ENCODE results near the gene GRIN3B. TPM values are rescaled to one million over a fixed set of nuclear protein-coding genes. Genes with fewer than 3 reads are reported as not detected.
A peak's percentile ranks its signal among the peaks of the same experiment; 100 is the strongest.

GRIN3B gene
- total and polyA plus RNA-seq, 2 donors = under 0.01 to 0.09 TPM

- WGBS = 72% methylated on average over 11 of the region's 11 CpGs
- DNase-seq (ENCODE audit: low read depth in 6 of 9, low spot score in 9 of 9) = peak in 1 of 9 donors; percentile 61
- H3K4me3 ChIP-seq (ENCODE audit: low read length in 2 of 2) = no peak overlapping the region
- H3K4me1 ChIP-seq (ENCODE audit: control insufficient read depth in 2 of 2, insufficient read depth in 2 of 2, low read length in 2 of 2) = no peaks in the 10 kb centered on the region
- no peaks in the 10 kb centered on the region for H3K27me3 ChIP-seq (ENCODE audit: control insufficient read depth in 2 of 2, insufficient read depth in 1 of 2, low read length in 1 of 2)
- no peak overlapping the region for H3K27ac ChIP-seq (ENCODE audit: low read depth in 1 of 2, low read length in 1 of 2)
- peaks cover 0 to 26% of the 10 kb centered on the region in 2 donors for H3K9me3 ChIP-seq (ENCODE audit: control insufficient read depth in 2 of 2, insufficient read depth in 1 of 2, low read length in 1 of 2)
- peaks cover 32 to 43% of the 10 kb centered on the region in 2 donors for H3K36me3 ChIP-seq (ENCODE audit: control insufficient read depth in 2 of 2, insufficient read depth in 2 of 2, low read length in 1 of 2)
Observed at GRCh38 chr19:1049800-1050199, 49.6 kb downstream of the GRIN3B start.

GRCh38 chr19:1050989-1051788, 51.0 kb downstream of the GRIN3B start:
- DNase-seq (ENCODE audit: low read depth in 6 of 9, low spot score in 9 of 9) = no peak
- H3K36me3 ChIP-seq (ENCODE audit: control insufficient read depth in 2 of 2, insufficient read depth in 2 of 2, low read length in 1 of 2) = peaks cover 38 to 49% of the 10 kb centered on the region in 2 donors
- H3K9me3 ChIP-seq (ENCODE audit: control insufficient read depth in 2 of 2, insufficient read depth in 1 of 2, low read length in 1 of 2) = peaks cover 5 to 31% of the 10 kb centered on the region in 2 donors

GRCh38 chr19:1051791-1052190, 51.6 kb downstream of the GRIN3B start:
- Histone ChIP-seq H3K4me3 (ENCODE audit: low read length in 2 of 2) (no peak overlapping the region), H3K36me3 (ENCODE audit: control insufficient read depth in 2 of 2, insufficient read depth in 2 of 2, low read length in 1 of 2) (peaks cover 41 to 49% of the 10 kb centered on the region in 2 donors), H3K27ac (ENCODE audit: low read depth in 1 of 2, low read length in 1 of 2) (no peak overlapping the region), H3K9me3 (ENCODE audit: control insufficient read depth in 2 of 2, insufficient read depth in 1 of 2, low read length in 1 of 2) (peaks cover 10 to 36% of the 10 kb centered on the region in 2 donors), H3K4me1 (ENCODE audit: control insufficient read depth in 2 of 2, insufficient read depth in 2 of 2, low read length in 2 of 2) (no peaks in the 10 kb centered on the region), H3K27me3 (ENCODE audit: control insufficient read depth in 2 of 2, insufficient read depth in 1 of 2, low read length in 1 of 2) (no peaks in the 10 kb centered on the region)
- 95% methylated on average over 17 of the region's 17 CpGs for WGBS
- DNase-seq (ENCODE audit: low read depth in 6 of 9, low spot score in 9 of 9) = no peak

More at GRCh38 chr19:1050989-1051788, 51.0 kb downstream of the GRIN3B start:
- Histone ChIP-seq H3K4me1 (ENCODE audit: control insufficient read depth in 2 of 2, insufficient read depth in 2 of 2, low read length in 2 of 2) (no peaks in the 10 kb centered on the region), H3K27me3 (ENCODE audit: control insufficient read depth in 2 of 2, insufficient read depth in 1 of 2, low read length in 1 of 2) (no peaks in the 10 kb centered on the region), H3K27ac (ENCODE audit: low read depth in 1 of 2, low read length in 1 of 2) (no peak overlapping the region), H3K4me3 (ENCODE audit: low read length in 2 of 2) (no peak overlapping the region)
- 96% methylated on average over 31 of the region's 31 CpGs for WGBS

GRCh38 chr19:1052349-1052975, 52.2 kb downstream of the GRIN3B start:
- Histone ChIP-seq H3K36me3 (ENCODE audit: control insufficient read depth in 2 of 2, insufficient read depth in 2 of 2, low read length in 1 of 2) (peaks cover 44 to 49% of the 10 kb centered on the region in 2 donors), H3K27me3 (ENCODE audit: control insufficient read depth in 2 of 2, insufficient read depth in 1 of 2, low read length in 1 of 2) (no peaks in the 10 kb centered on the region), H3K9me3 (ENCODE audit: control insufficient read depth in 2 of 2, insufficient read depth in 1 of 2, low read length in 1 of 2) (peaks cover 16 to 43% of the 10 kb centered on the region in 2 donors), H3K4me3 (ENCODE audit: low read length in 2 of 2) (no peak overlapping the region), H3K27ac (ENCODE audit: low read depth in 1 of 2, low read length in 1 of 2) (no peak overlapping the region), H3K4me1 (ENCODE audit: control insufficient read depth in 2 of 2, insufficient read depth in 2 of 2, low read length in 2 of 2) (no peaks in the 10 kb centered on the region)
- 86% methylated on average over 5 of the region's 5 CpGs for WGBS
- DNase-seq (ENCODE audit: low read depth in 6 of 9, low spot score in 9 of 9) = no peak

GRCh38 chr19:1053176-1054101, 53.2 kb downstream of the GRIN3B start:
- 98% methylated on average over 31 of the region's 31 CpGs for WGBS
- no peaks in the 10 kb centered on the region for H3K27me3 ChIP-seq (ENCODE audit: control insufficient read depth in 2 of 2, insufficient read depth in 1 of 2, low read length in 1 of 2)
- peaks cover 20 to 53% of the 10 kb centered on the region in 2 donors for H3K9me3 ChIP-seq (ENCODE audit: control insufficient read depth in 2 of 2, insufficient read depth in 1 of 2, low read length in 1 of 2)
- H3K27ac ChIP-seq (ENCODE audit: low read depth in 1 of 2, low read length in 1 of 2) = no peak overlapping the region
- H3K4me3 ChIP-seq (ENCODE audit: low read length in 2 of 2) = no peak overlapping the region
- no peak for DNase-seq (ENCODE audit: low read depth in 6 of 9, low spot score in 9 of 9)
- no peaks in the 10 kb centered on the region for H3K4me1 ChIP-seq (ENCODE audit: control insufficient read depth in 2 of 2, insufficient read depth in 2 of 2, low read length in 2 of 2)
- peaks cover 48 to 51% of the 10 kb centered on the region in 2 donors for H3K36me3 ChIP-seq (ENCODE audit: control insufficient read depth in 2 of 2, insufficient read depth in 2 of 2, low read length in 1 of 2)

GRCh38 chr19:1054102-1055027, 54.1 kb downstream of the GRIN3B start:
- 97% methylated on average over 28 of the region's 28 CpGs for WGBS
- DNase-seq (ENCODE audit: low read depth in 6 of 9, low spot score in 9 of 9) = no peak
- Histone ChIP-seq H3K4me1 (ENCODE audit: control insufficient read depth in 2 of 2, insufficient read depth in 2 of 2, low read length in 2 of 2) (no peaks in the 10 kb centered on the region), H3K9me3 (ENCODE audit: control insufficient read depth in 2 of 2, insufficient read depth in 1 of 2, low read length in 1 of 2) (peaks cover 25 to 59% of the 10 kb centered on the region in 2 donors), H3K27me3 (ENCODE audit: control insufficient read depth in 2 of 2, insufficient read depth in 1 of 2, low read length in 1 of 2) (no peaks in the 10 kb centered on the region), H3K4me3 (ENCODE audit: low read length in 2 of 2) (no peak overlapping the region), H3K27ac (ENCODE audit: low read depth in 1 of 2, low read length in 1 of 2) (no peak overlapping the region), H3K36me3 (ENCODE audit: control insufficient read depth in 2 of 2, insufficient read depth in 2 of 2, low read length in 1 of 2) (peaks cover 54 to 57% of the 10 kb centered on the region in 2 donors)

GRCh38 chr19:1055028-1055425, 54.8 kb downstream of the GRIN3B start:
- no peak overlapping the region for H3K4me3 ChIP-seq (ENCODE audit: low read length in 2 of 2)
- DNase-seq (ENCODE audit: low read depth in 6 of 9, low spot score in 9 of 9) = no peak
- WGBS = over 99% methylated on average over 14 of the region's 14 CpGs
- peaks cover 56 to 61% of the 10 kb centered on the region in 2 donors for H3K36me3 ChIP-seq (ENCODE audit: control insufficient read depth in 2 of 2, insufficient read depth in 2 of 2, low read length in 1 of 2)
- no peaks in the 10 kb centered on the region for H3K4me1 ChIP-seq (ENCODE audit: control insufficient read depth in 2 of 2, insufficient read depth in 2 of 2, low read length in 2 of 2)
- H3K27ac ChIP-seq (ENCODE audit: low read depth in 1 of 2, low read length in 1 of 2) = no peak overlapping the region
- H3K9me3 ChIP-seq (ENCODE audit: control insufficient read depth in 2 of 2, insufficient read depth in 1 of 2, low read length in 1 of 2) = peaks cover 25 to 59% of the 10 kb centered on the region in 2 donors
- H3K27me3 ChIP-seq (ENCODE audit: control insufficient read depth in 2 of 2, insufficient read depth in 1 of 2, low read length in 1 of 2) = no peaks in the 10 kb centered on the region
